HepG2 (cell line): ENCODE measurements around the gene TMEM198. TPM values are rescaled to one million over a fixed set of nuclear protein-coding genes. Genes with fewer than 3 reads are reported as not detected.
A peak's percentile ranks its signal among the peaks of the same experiment; 100 is the strongest.

Experiments
- CAMTA2 ChIP-seq: sonication (generic); formaldehyde crosslinking; IDR thresholded peaks from 2 replicates; pipeline ENCODE4 v1.4.0; 2020; ENCODE audit warnings: mild to moderate bottlenecking, missing genetic modification reagents, borderline replicate concordance
- CBFB ChIP-seq: sonication (generic); formaldehyde crosslinking; IDR thresholded peaks from 2 replicates; pipeline ENCODE4 v1.4.0; 2020; ENCODE audit warnings: missing genetic modification reagents
- DNMT3B ChIP-seq: conservative IDR thresholded peaks from 2 replicates; pipeline ENCODE4 v1.6.1; 2016; ENCODE audit warnings: missing biosample characterization, control low read depth
- FIP1L1 ChIP-seq: fragments of 200-400 bp; formaldehyde crosslinking; IDR thresholded peaks from 2 replicates; pipeline ENCODE4 v1.6.1; 2018; ENCODE audit warnings: low read depth, mild to moderate bottlenecking, low read length, moderate library complexity, borderline replicate concordance; ENCODE audit not compliant: insufficient read depth
- KDM2A ChIP-seq: sonication (generic); formaldehyde crosslinking; IDR thresholded peaks from 2 replicates; pipeline ENCODE4 v1.4.0; 2020; ENCODE audit warnings: low read depth, missing genetic modification reagents, borderline replicate concordance
- POLR2G ChIP-seq: fragments of 200-400 bp; formaldehyde crosslinking; IDR thresholded peaks from 2 replicates; pipeline ENCODE4 v1.6.1; 2018; ENCODE audit warnings: mild to moderate bottlenecking, low read depth, low read length, moderate library complexity
- RARA ChIP-seq: IDR thresholded peaks from 2 replicates; pipeline ENCODE4 v1.6.1; 2016; ENCODE audit warnings: missing genetic modification reagents, missing compliant biosample characterization
- SNAPC2 ChIP-seq: sonication (generic); formaldehyde crosslinking; IDR thresholded peaks from 2 replicates; pipeline ENCODE4 v1.8.1; 2022; ENCODE audit warnings: mild to moderate bottlenecking, missing genetic modification reagents
- STAG1 ChIP-seq: sonication (generic); formaldehyde crosslinking; IDR thresholded peaks from 2 replicates; pipeline ENCODE4 v1.4.0; 2020; ENCODE audit warnings: missing genetic modification reagents
- THAP8 ChIP-seq: sonication (generic); formaldehyde crosslinking; IDR thresholded peaks from 2 replicates; pipeline ENCODE4 v1.5.1; 2020; ENCODE audit warnings: missing genetic modification reagents, mild to moderate bottlenecking, borderline replicate concordance
- TRIM24 ChIP-seq: sonication (generic); formaldehyde crosslinking; IDR thresholded peaks from 2 replicates; pipeline ENCODE4 v1.8.0; 2022; ENCODE audit warnings: mild to moderate bottlenecking, missing genetic modification reagents
- ZNF484 ChIP-seq: sonication (generic); formaldehyde crosslinking; IDR thresholded peaks from 2 replicates; pipeline ENCODE4 v1.5.1; 2020; ENCODE audit warnings: mild to moderate bottlenecking, low read depth, missing genetic modification reagents, borderline replicate concordance
- ZNF510 ChIP-seq: sonication (generic); formaldehyde crosslinking; IDR thresholded peaks from 2 replicates; pipeline ENCODE4 v1.4.0; 2020; ENCODE audit warnings: low read depth, mild to moderate bottlenecking, missing genetic modification reagents
- ZNF562 ChIP-seq: sonication (generic); formaldehyde crosslinking; IDR thresholded peaks from 2 replicates; pipeline ENCODE4 v1.8.0; 2022; ENCODE audit warnings: missing genetic modification reagents, borderline replicate concordance
- ZNF746 ChIP-seq: sonication (generic); formaldehyde crosslinking; IDR thresholded peaks from 2 replicates; pipeline ENCODE4 v1.8.0; 2022; ENCODE audit warnings: mild to moderate bottlenecking, missing genetic modification reagents
- ZSCAN5A ChIP-seq: sonication (generic); formaldehyde crosslinking; IDR thresholded peaks from 2 replicates; pipeline ENCODE4 v1.8.0; 2022; ENCODE audit warnings: mild to moderate bottlenecking, missing genetic modification reagents, borderline replicate concordance
- polyA plus RNA-seq, 8 experiments: library from polyadenylated mRNA; depleted of rRNA in 3 of 8; stranded (reverse) in 7 of 8; unstranded in 1 of 8; fragments of >200 nt; fragmentation: Illumina TruSeq in 4 of 8; extraction: Trizol in 4 of 8; gene quantifications; 2 replicates each; pipeline versions ENCODE4 v1.2.1 to v1.2.3, GENCODE V29; 2011 to 2016; ENCODE audit warnings: low read depth in 4 of 8, missing spikeins in 1 of 8, mixed read lengths in 1 of 8; ENCODE audit not compliant: insufficient read depth in 1 of 8
- total RNA-seq, 5 experiments: library from RNA; depleted of rRNA; stranded (reverse); fragments of >200 nt; fragmentation: Illumina TruSeq; extraction: Trizol; gene quantifications; 2 replicates each; pipeline ENCODE4 v1.2.3, GENCODE V29; 2016; ENCODE audit warnings: low read depth in 1 of 5
- TF ChIP-seq, protein P1 (sequence below): sonication (generic); formaldehyde crosslinking; IDR thresholded peaks from 2 replicates; pipeline ENCODE4 v1.5.0; 2020; ENCODE audit warnings: mild to moderate bottlenecking, missing genetic modification reagents, borderline replicate concordance

The TMEM198 gene
- total and polyA plus RNA-seq, 2 of the 13 experiments (the other 11 are each of a cell fraction or from before 2014, with no cell fraction given), result 17.3 to 23.5 TPM

- TF ChIP-seq CBFB (CRISPR knock-in tag) (0 out of 2 replicates have a peak, but pooled peaks have one; percentile 3), ZSCAN5A (CRISPR knock-in tag) (no peak), STAG1 (CRISPR knock-in tag) (peak; percentile 23; the same call in 1 of the 2 replicates), DNMT3B (CRISPR knock-in tag) (no peak), CAMTA2 (0 out of 2 replicates have a peak, but pooled peaks have one; percentile 22), ZNF484 (CRISPR knock-in tag) (no peak), KDM2A (CRISPR knock-in tag) (peak; percentile 54; the same call in 1 of the 2 replicates), POLR2G (peak; percentile 61; the same call in 1 of the 2 replicates), ZNF562 (CRISPR knock-in tag) (no peak), RARA (no peak), ZNF746 (CRISPR knock-in tag) (no peak), FIP1L1 (no peak), TRIM24 (CRISPR knock-in tag) (no peak), SNAPC2 (CRISPR knock-in tag) (peak; percentile 23; the same call in 1 of the 2 replicates), ZNF510 (no peak), THAP8 (CRISPR knock-in tag) (no peak)
- TF ChIP-seq, protein P1, sequence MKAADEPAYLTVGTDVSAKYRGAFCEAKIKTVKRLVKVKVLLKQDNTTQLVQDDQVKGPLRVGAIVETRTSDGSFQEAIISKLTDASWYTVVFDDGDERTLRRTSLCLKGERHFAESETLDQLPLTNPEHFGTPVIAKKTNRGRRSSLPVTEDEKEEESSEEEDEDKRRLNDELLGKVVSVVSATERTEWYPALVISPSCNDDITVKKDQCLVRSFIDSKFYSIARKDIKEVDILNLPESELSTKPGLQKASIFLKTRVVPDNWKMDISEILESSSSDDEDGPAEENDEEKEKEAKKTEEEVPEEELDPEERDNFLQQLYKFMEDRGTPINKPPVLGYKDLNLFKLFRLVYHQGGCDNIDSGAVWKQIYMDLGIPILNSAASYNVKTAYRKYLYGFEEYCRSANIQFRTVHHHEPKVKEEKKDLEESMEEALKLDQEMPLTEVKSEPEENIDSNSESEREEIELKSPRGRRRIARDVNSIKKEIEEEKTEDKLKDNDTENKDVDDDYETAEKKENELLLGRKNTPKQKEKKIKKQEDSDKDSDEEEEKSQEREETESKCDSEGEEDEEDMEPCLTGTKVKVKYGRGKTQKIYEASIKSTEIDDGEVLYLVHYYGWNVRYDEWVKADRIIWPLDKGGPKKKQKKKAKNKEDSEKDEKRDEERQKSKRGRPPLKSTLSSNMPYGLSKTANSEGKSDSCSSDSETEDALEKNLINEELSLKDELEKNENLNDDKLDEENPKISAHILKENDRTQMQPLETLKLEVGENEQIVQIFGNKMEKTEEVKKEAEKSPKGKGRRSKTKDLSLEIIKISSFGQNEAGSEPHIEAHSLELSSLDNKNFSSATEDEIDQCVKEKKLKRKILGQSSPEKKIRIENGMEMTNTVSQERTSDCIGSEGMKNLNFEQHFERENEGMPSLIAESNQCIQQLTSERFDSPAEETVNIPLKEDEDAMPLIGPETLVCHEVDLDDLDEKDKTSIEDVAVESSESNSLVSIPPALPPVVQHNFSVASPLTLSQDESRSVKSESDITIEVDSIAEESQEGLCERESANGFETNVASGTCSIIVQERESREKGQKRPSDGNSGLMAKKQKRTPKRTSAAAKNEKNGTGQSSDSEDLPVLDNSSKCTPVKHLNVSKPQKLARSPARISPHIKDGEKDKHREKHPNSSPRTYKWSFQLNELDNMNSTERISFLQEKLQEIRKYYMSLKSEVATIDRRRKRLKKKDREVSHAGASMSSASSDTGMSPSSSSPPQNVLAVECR (CRISPR knock-in tag), result 0 out of 2 replicates have a peak, but pooled peaks have one; percentile 31
These were observed 26.5 kb downstream of the TMEM198 start (continued) for GRCh38 chr2:219570194-219570923.
